Stimulated activated CD8-positive, alpha-beta memory T cell treated with anti-CD3 and anti-CD28 coated beads, Interleukin-15, amount 100 ng/mL, for 1 hour (primary cell): Measurements from ENCODE around the gene SMARCC2.
"Not testable (repeated sequence)": the region's sequence is repeated elsewhere in the genome, so short reads cannot be mapped to it uniquely, and the experiment has no call there.

Source experiments
- DNase-seq: peaks from one replicate; pipeline ENCODE4 v3.0.0-alpha.2; 2020; ENCODE audit warnings: low read depth

Gene SMARCC2

GRCh38 chr12:56163533-56164344, 25.5 kb downstream of the SMARCC2 start:
- no peak for DNase-seq

- DNase-seq: no peak
These were observed 26.6 kb downstream of the SMARCC2 start for GRCh38 chr12:56162468-56163290.

DNA sequence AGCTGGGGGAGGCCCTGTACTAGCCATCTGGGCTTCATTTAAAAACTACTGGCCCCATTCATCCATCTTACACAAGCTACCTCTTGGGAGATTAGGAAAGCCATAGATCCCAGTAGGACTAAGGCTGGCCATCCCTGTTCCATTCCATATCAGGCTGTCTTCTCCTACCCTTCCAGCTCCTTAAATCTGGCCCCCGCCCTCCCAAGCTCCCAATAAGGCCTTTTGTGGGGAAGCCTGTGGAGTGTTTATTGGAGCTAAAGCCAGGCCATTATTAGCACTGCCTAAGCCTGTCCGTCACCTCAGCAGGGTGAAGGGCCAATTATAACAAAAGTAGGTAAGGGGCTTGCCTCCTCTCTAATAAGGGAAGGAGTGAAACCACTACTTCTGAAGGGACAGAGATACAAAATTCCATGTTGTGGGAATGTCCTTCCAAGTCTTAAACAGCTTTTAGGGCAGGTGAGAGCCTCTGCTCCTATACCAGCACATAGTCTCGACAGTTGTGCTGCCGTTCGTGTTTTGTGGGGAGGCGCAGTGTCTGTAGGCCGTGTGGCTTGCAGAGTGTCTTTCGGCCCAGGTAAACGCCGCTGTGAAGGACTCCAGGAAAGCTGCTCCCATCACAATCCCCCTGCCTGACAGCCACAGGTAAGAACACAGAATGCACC, 27.5 kb downstream of the SMARCC2 start:
- DNase-seq: no peak

DNA sequence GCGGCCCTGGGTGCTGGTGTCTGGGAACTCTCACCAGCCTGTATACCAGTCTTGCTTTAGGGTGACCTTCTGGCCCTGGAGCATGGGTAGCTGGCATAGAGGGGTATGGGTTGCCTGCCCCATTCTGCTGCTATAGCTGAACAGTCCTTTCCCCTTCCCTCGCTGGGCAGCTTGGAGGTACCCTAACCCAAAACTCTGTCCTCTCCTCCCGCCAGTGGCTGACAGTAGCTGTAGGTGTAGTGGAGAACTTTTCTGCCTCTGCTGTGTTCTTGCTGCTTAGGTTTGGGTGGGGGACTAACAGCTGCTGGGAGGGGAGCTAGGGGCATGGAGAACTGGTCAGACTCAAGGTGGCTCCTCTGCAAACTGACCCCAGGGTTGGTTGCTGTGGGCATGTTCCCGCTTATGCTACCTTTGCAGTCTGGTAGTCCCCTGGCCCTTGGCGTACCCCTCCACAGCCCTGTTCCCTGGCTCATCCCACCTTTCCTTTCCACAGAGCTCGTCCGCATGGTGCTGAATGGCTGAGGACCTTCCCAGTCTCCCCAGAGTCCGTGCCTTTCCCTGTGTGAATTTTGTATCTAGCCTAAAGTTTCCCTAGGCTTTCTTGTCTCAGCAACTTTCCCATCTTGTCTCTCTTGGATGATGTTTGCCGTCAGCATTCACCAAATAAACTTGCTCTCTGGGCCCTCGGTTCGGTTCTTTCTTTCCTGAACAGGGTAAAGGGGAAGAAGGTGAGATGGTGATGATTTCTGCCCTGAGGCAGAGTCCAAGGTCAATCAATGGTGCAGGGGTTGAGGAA, 28.2 kb downstream of the SMARCC2 start:
- DNase-seq: no peak

- DNase-seq: peak; percentile 29
These were observed 29.0 kb downstream of the SMARCC2 start for GRCh38 chr12:56160193-56160763.

- no peak for DNase-seq
These were observed 29.6 kb downstream of the SMARCC2 start for GRCh38 chr12:56159482-56160192.

DNA sequence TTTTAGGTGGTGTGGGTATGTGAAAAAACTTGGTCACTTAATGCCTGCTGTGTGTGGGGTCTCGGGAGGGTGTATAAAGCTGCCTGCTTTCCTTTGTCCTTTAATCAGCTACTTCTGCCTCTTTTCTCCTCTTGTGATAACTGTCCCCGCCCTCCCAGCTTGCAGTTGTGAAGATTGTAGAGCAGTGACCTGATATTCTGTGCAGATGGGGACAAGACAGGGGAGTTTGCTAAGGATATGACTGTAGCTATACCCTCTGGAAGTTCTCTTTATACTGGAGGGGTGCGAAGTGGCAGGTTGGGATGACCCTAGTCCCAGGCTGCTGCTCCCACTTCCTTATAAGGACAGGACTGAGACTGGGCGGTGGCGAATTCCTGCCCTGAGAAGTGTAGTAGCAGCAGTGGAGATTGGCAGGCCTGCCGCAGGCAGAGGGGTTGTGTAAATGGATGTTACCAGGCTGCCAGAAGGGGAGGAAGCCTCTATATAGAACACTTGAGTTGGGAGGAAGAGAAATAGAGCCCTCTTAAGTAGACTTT, 30.3 kb downstream of the SMARCC2 start:
- DNase-seq: no peak

DNA sequence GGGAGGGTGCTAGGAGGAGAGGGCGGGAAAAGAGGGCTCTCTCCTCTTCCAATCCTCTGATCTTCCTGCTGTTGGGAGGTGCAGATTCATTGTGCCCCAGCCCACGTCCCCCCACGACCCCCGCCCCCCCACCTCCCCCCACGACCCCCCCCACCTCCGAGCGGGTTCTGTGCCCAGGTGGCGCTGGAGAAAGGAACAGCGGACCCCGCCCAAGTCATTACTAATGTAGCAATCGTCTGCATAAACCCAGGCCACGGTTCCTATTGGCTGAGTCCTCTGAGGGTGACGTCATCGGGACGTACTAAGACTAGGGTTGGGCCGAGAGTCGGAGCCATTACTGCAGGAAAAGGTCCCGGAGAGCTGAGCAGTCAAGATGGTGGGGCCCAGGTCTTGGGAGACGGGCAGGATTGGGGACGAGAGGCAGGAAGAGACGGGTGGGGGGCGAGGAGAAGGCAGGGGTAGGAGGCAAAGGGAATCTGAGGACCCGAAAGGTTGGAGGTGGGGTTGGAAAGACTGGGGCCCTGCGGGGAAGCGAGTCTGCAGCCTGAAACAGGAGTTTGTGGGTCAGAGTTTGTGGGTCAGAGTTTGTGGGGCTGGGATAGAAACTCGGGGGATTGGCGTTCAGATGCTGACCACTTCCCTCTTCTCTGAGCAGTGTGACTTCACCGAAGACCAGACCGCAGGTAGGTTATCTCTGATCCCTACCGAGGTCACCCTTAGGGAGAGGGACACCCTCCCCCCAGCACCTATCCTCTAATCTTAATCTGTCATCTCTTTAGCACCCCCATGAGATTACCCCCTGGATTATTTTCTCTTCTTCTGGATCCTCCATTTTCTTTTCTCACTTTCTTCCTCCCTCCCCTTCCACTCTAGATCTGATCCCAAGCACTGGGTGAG, 31.0 kb downstream of the SMARCC2 start, which contains the start of gene MYL6:
Gene MYL6 (plus strand): TSS at position 331 of the 897 bp plus-strand sequence. CDS start 43 bp downstream, at position 374.
- DNase-seq: peak; percentile 84

GRCh38 chr12:56157201-56158028, 31.9 kb downstream of the SMARCC2 start:
- DNase-seq: peak; percentile 40

- not testable (repeated sequence) for DNase-seq
These were observed 32.7 kb downstream of the SMARCC2 start for GRCh38 chr12:56156464-56157200.

GRCh38 chr12:56155256-56155845, 33.9 kb downstream of the SMARCC2 start:
- no peak for DNase-seq

GRCh38 chr12:56154818-56155217, 34.5 kb downstream of the SMARCC2 start:
- no peak for DNase-seq

GRCh38 chr12:56154246-56154771, 35.0 kb downstream of the SMARCC2 start:
- no peak for DNase-seq

GRCh38 chr12:56153678-56154065, 35.6 kb downstream of the SMARCC2 start:
- no peak for DNase-seq

DNA sequence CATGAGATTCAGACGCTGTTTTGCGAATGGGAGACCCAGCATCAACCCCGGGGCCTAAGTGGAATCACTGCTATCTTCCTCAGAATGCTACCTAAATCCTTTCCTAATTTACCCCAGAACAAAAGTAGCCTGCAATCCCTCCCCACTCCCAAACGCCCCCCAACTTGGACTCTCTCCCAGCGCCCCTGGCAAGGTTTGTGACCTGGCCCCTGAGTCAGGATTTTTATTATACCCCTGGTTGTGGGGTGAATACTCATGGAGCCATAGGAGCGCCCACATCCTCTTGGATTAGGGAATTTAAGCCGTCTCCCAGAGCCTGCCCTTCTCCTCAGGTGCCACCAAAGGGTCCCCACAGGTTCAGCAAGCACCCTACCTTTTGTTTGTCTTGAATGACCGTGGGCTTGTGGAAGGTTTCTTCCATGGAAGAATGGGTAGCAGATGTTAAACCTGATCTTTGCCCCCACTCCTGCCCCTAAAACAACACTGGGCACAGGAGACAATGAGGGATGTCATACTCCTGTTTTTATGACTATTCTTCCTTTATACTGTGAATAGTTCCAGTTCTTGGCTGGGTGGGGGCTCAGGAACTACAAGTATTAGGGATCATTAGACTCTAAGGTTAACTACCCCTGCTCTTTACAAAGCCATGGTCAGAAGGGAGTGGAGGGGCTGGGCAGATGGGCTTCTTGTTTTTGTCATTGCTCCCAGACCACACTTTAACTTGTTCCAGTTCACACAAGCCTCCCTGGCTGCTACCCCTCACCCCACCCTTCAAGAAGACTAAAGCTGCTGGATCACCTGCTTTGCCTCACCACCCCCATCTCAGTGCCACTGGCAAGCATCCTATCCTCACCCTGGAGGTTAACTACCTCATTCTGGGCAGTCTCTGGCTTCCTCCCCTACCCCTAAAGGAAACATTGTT, 36.3 kb downstream of the SMARCC2 start:
- no peak for DNase-seq
